Gastrocnemius medialis (tissue), 4 donors: ENCODE results near the gene BBS2. TPM values are rescaled to one million over a fixed set of nuclear protein-coding genes. Genes with fewer than 3 reads are reported as not detected.
"Not testable (repeated sequence)": the region's sequence is repeated elsewhere in the genome, so short reads cannot be mapped to it uniquely, and the experiment has no call there.

Experiments
- ATAC-seq, 2 donors: fragments of 150-250 bp; one replicate each; pipeline ENCODE4 v1.9.1; 2016
- DNase-seq, 2 donors: peaks; one replicate each; pipeline ENCODE4 v3.0.0-alpha.2; 2019
- H3K27ac ChIP-seq, 4 donors: fragments of 200-600 bp; sonication (generic); 1 replicate in 1 of 4; 2 replicates in 3 of 4; pipeline ENCODE4 v1.5.1; 2016 to 2018; ENCODE audit warnings: mild to moderate bottlenecking in 2 of 4, moderate library complexity in 1 of 4
- H3K27me3 ChIP-seq, 3 donors: fragments of 200-600 bp; sonication (generic) in 2 of 3; 1 replicate in 1 of 3; 2 replicates in 2 of 3; pipeline versions ENCODE4 v1.5.1 to v1.6.0; 2016 to 2019; ENCODE audit warnings: mild to moderate bottlenecking in 1 of 3, moderate library complexity in 1 of 3
- H3K36me3 ChIP-seq, 2 donors: fragments of 200-600 bp; sonication (generic) in 1 of 2; one replicate each; pipeline ENCODE4 v1.5.1; 2017 to 2018
- H3K4me1 ChIP-seq, 2 donors: fragments of 200-600 bp; sonication (generic) in 1 of 2; one replicate each; pipeline ENCODE4 v1.5.1; 2016 to 2017; ENCODE audit warnings: mild to moderate bottlenecking in 2 of 2
- H3K4me3 ChIP-seq, 4 donors: fragments of 200-600 bp; sonication (generic) in 3 of 4; 1 replicate in 1 of 4; 2 replicates in 3 of 4; pipeline ENCODE4 v1.5.1; 2016 to 2019; ENCODE audit warnings: mild to moderate bottlenecking in 2 of 4
- H3K9me3 ChIP-seq, 3 donors: fragments of 200-600 bp; sonication (generic) in 2 of 3; 1 replicate in 1 of 3; 2 replicates in 2 of 3; pipeline ENCODE4 v1.5.1; 2016 to 2019
- CTCF ChIP-seq, 5 experiments: fragments of 450-650 bp in 3 of 5; fragments of 200-600 bp in 2 of 5; sonication (generic) in 2 of 5; IDR thresholded peaks in 4 of 5; conservative IDR thresholded peaks in 1 of 5; 1 replicate in 4 of 5; 2 replicates in 1 of 5; pipeline ENCODE4 v1.5.1; 2016 to 2019; ENCODE audit warnings: antibody characterized with exemption in 5 of 5, mild to moderate bottlenecking in 3 of 5, moderate library complexity in 3 of 5
- POLR2A ChIP-seq, 2 donors: fragments of 450-650 bp; IDR thresholded peaks; one replicate each; pipeline ENCODE4 v1.6.1; 2017; ENCODE audit warnings: antibody characterized with exemption in 2 of 2, mild to moderate bottlenecking in 2 of 2, moderate library complexity in 2 of 2
- in situ Hi-C, 4 donors: fragments of 200-750 bp; cut with MboI; loops; one replicate each; pipeline versions ENCODE4 v1.15.0 to v1.8.0; 2017; ENCODE audit warnings: low sequenced_read_pairs in 4 of 4
- intact Hi-C: fragments of 100-400 bp; cut with DNase I; formaldehyde crosslinking; loops from one replicate; pipeline ENCODE4 v1.15.1; 2023; ENCODE audit warnings: low total_unique reads
- total RNA-seq, 4 donors: library from RNA; depleted of rRNA; stranded (reverse); fragments of >200 nt; gene quantifications; one replicate each; pipeline versions ENCODE4 v1.1.0 to v1.2.3, GENCODE V29; 2016

BBS2 gene
- total RNA-seq, 4 donors from 2014 or later = 25.2 to 52.0 (median 28.6) TPM

GRCh38 chr16:56493126-56493525 is 26.7 kb downstream of the BBS2 start:
- peaks cover 3 to 19% of the 10 kb centered on the region in 2 donors for H3K36me3 ChIP-seq
- intact Hi-C loops = no loop called here
- in situ Hi-C loops = no loop called here

GRCh38 chr16:56491657-56492261 is 28.1 kb downstream of the BBS2 start:
- H3K4me1 ChIP-seq = no peaks in the 10 kb centered on the region
- no peak for ATAC-seq
- in situ Hi-C loops = no loop called here
- intact Hi-C loops = no loop called here
- TF ChIP-seq POLR2A (IDR thresholded peaks at IDR 0.05) (no peak), CTCF (IDR thresholded peaks at IDR 0.05 in 4 of 5, conservative IDR thresholded peaks at IDR 0.05 in 1 of 5) (no peak)
- no peak for DNase-seq
- no peaks in the 10 kb centered on the region for H3K27me3 ChIP-seq
- H3K9me3 ChIP-seq = no peaks in the 10 kb centered on the region
- no peak overlapping the region for H3K27ac ChIP-seq
- H3K36me3 ChIP-seq = peaks cover 0 to 6% of the 10 kb centered on the region in 2 donors
- no peak overlapping the region for H3K4me3 ChIP-seq

More at GRCh38 chr16:56493126-56493525, 26.7 kb downstream of the BBS2 start:
- no peak for TF ChIP-seq CTCF (IDR thresholded peaks at IDR 0.05 in 4 of 5, conservative IDR thresholded peaks at IDR 0.05 in 1 of 5)
- peak in 1 of 2 donors; percentile 63 for ATAC-seq
- Histone ChIP-seq H3K9me3 (no peaks in the 10 kb centered on the region), H3K4me3 (no peak overlapping the region), H3K27me3 (no peaks in the 10 kb centered on the region), H3K27ac (peak overlapping the region in 1 of 4 donors; percentile 21), H3K4me1 (no peaks in the 10 kb centered on the region)
- peak in 1 of 2 donors; percentile 53 for DNase-seq

GRCh38 chr16:56488868-56489267 is 31.0 kb downstream of the BBS2 start:
- H3K9me3 ChIP-seq, intact Hi-C loops, ATAC-seq, DNase-seq, H3K36me3 ChIP-seq, H3K27me3 ChIP-seq, H3K4me1 ChIP-seq, H3K27ac ChIP-seq, H3K4me3 ChIP-seq, in situ Hi-C loops: not testable (repeated sequence)

- intact Hi-C loops (no loop called here), in situ Hi-C loops (no loop called here)
- TF ChIP-seq POLR2A (IDR thresholded peaks at IDR 0.05) = no peak
- no peak for TF ChIP-seq CTCF (IDR thresholded peaks at IDR 0.05 in 4 of 5, conservative IDR thresholded peaks at IDR 0.05 in 1 of 5)
- Histone ChIP-seq H3K9me3 (no peaks in the 10 kb centered on the region), H3K27me3 (no peaks in the 10 kb centered on the region), H3K27ac (no peak overlapping the region), H3K4me1 (peaks cover under 1 to 15% of the 10 kb centered on the region in 2 donors), H3K36me3 (peaks cover 0 to 5% of the 10 kb centered on the region in 2 donors), H3K4me3 (no peak overlapping the region)
- ATAC-seq (no peak), DNase-seq (no peak)
Observed at GRCh38 chr16:56488035-56488434, 31.8 kb downstream of the BBS2 start.

- no peak for ATAC-seq
- intact Hi-C loops = loop anchor here (5.0 kb wide), 1 partner anchor 71 kb away; no protein-coding TSS in a partner anchor
- in situ Hi-C loops = no loop called here
- Histone ChIP-seq H3K36me3 (peaks cover 0 to 5% of the 10 kb centered on the region in 2 donors), H3K4me3 (no peak overlapping the region), H3K4me1 (peaks cover 38 to 58% of the 10 kb centered on the region in 2 donors), H3K9me3 (no peaks in the 10 kb centered on the region), H3K27ac (peak overlapping the region; percentile 92 to 98 (median 94)), H3K27me3 (no peaks in the 10 kb centered on the region)
- TF ChIP-seq CTCF (IDR thresholded peaks at IDR 0.05 in 4 of 5, conservative IDR thresholded peaks at IDR 0.05 in 1 of 5) (no peak), POLR2A (IDR thresholded peaks at IDR 0.05) (no peak)
- DNase-seq = no peak
Observed at GRCh38 chr16:56483394-56483793, 36.4 kb downstream of the BBS2 start.
